Erythroblast (primary cell): ENCODE data around the gene MRRF.

Experiments used
- GATA1 ChIP-seq: IDR thresholded peaks from 2 replicates; pipeline ENCODE4 v1.6.1; 2011; ENCODE audit warnings: low read depth, mild to moderate bottlenecking, control low read depth, low read length, moderate library complexity
- POLR2A ChIP-seq: IDR thresholded peaks from 2 replicates; pipeline ENCODE4 v1.6.1; 2011; ENCODE audit warnings: mild to moderate bottlenecking, low read length

GRCh38 chr9:122227575-122227900, 37.1 kb upstream of the MRRF start:
- no peak for TF ChIP-seq POLR2A
- TF ChIP-seq GATA1, result no peak
